ENCODE data around the gene GLI3.

GLI3 gene

GRCh38 chr7:42151309-42151708 lies 85.7 kb downstream of the GLI3 start:
- no peaks in the 10 kb centered on the region for H3K4me1 ChIP-seq (ENCODE audit: insufficient read depth, low read length)
- no peak overlapping the region for H2AFZ ChIP-seq (ENCODE audit: low read depth, low read length)
- no peak overlapping the region for H3K4me3 ChIP-seq (ENCODE audit: low read depth in 1 of 2, low read length in 2 of 2)
- H3K9me3 ChIP-seq (ENCODE audit: insufficient read depth, low read length, severe bottlenecking), result no peaks in the 10 kb centered on the region
- ATAC-seq (ENCODE audit: insufficient read depth, low read depth) (no peak), DNase-seq (no peak)
- TF ChIP-seq CTCF (IDR thresholded peaks at IDR 0.05; ENCODE audit: borderline replicate concordance, extremely low read depth, low read length, poor library complexity, severe bottlenecking) (no peak), EZH2 (IDR thresholded peaks at IDR 0.05; ENCODE audit: borderline replicate concordance, low read depth, low read length, severe bottlenecking) (no peak)
- H3K27me3 ChIP-seq (ENCODE audit: insufficient read depth, low read length, poor library complexity), result no peaks in the 10 kb centered on the region
- no peak overlapping the region for H3K4me2 ChIP-seq (ENCODE audit: insufficient read depth, low read length)
- H4K20me1 ChIP-seq (ENCODE audit: insufficient read depth, low read length), result peaks cover 3% of the 10 kb centered on the region; the same call in 1 of the 2 replicates
- peaks cover 5% of the 10 kb centered on the region; the same call in 1 of the 2 replicates for H3K36me3 ChIP-seq (ENCODE audit: insufficient read depth, low read length)
- H3K79me2 ChIP-seq (ENCODE audit: insufficient read depth, low read length), result peaks cover 3% of the 10 kb centered on the region; the same call in 1 of the 2 replicates
- no peak overlapping the region for H3K9ac ChIP-seq (ENCODE audit: low read depth, low read length)
- no peak overlapping the region for H3K27ac ChIP-seq (ENCODE audit: low read length)

- Histone ChIP-seq H3K4me2 (ENCODE audit: insufficient read depth, low read length) (no peak overlapping the region), H3K9ac (ENCODE audit: low read depth, low read length) (no peak overlapping the region), H3K27me3 (ENCODE audit: insufficient read depth, low read length, poor library complexity) (no peaks in the 10 kb centered on the region), H3K9me3 (ENCODE audit: insufficient read depth, low read length, severe bottlenecking) (no peaks in the 10 kb centered on the region), H3K27ac (ENCODE audit: low read length) (no peak overlapping the region), H4K20me1 (ENCODE audit: insufficient read depth, low read length) (no peaks in the 10 kb centered on the region), H3K79me2 (ENCODE audit: insufficient read depth, low read length) (no peaks in the 10 kb centered on the region), H2AFZ (ENCODE audit: low read depth, low read length) (no peak overlapping the region), H3K36me3 (ENCODE audit: insufficient read depth, low read length) (peaks cover 15% of the 10 kb centered on the region; the same call in 1 of the 2 replicates), H3K4me3 (ENCODE audit: low read depth in 1 of 2, low read length in 2 of 2) (no peak overlapping the region), H3K4me1 (ENCODE audit: insufficient read depth, low read length) (no peaks in the 10 kb centered on the region)
- DNase-seq (no peak), ATAC-seq (ENCODE audit: insufficient read depth, low read depth) (no peak)
- TF ChIP-seq EZH2 (IDR thresholded peaks at IDR 0.05; ENCODE audit: borderline replicate concordance, low read depth, low read length, severe bottlenecking) (no peak), CTCF (IDR thresholded peaks at IDR 0.05; ENCODE audit: borderline replicate concordance, extremely low read depth, low read length, poor library complexity, severe bottlenecking) (no peak)
Measured at GRCh38 chr7:42145539-42145938, 91.5 kb downstream of the GLI3 start.

- Histone ChIP-seq H3K79me2 (ENCODE audit: insufficient read depth, low read length) (no peaks in the 10 kb centered on the region), H3K4me3 (ENCODE audit: low read depth in 1 of 2, low read length in 2 of 2) (no peak overlapping the region), H3K27me3 (ENCODE audit: insufficient read depth, low read length, poor library complexity) (no peaks in the 10 kb centered on the region), H3K36me3 (ENCODE audit: insufficient read depth, low read length) (peaks cover 21% of the 10 kb centered on the region; the same call in 1 of the 2 replicates), H3K9me3 (ENCODE audit: insufficient read depth, low read length, severe bottlenecking) (no peaks in the 10 kb centered on the region), H4K20me1 (ENCODE audit: insufficient read depth, low read length) (no peaks in the 10 kb centered on the region), H2AFZ (ENCODE audit: low read depth, low read length) (no peak overlapping the region), H3K9ac (ENCODE audit: low read depth, low read length) (no peak overlapping the region), H3K4me2 (ENCODE audit: insufficient read depth, low read length) (no peak overlapping the region), H3K27ac (ENCODE audit: low read length) (no peak overlapping the region), H3K4me1 (ENCODE audit: insufficient read depth, low read length) (no peaks in the 10 kb centered on the region)
- ATAC-seq (ENCODE audit: insufficient read depth, low read depth), result no peak
- TF ChIP-seq EZH2 (IDR thresholded peaks at IDR 0.05; ENCODE audit: borderline replicate concordance, low read depth, low read length, severe bottlenecking), result no peak
- no peak for TF ChIP-seq CTCF (IDR thresholded peaks at IDR 0.05; ENCODE audit: borderline replicate concordance, extremely low read depth, low read length, poor library complexity, severe bottlenecking)
- no peak for DNase-seq
Measured at GRCh38 chr7:42144604-42145003, 92.4 kb downstream of the GLI3 start.

Data from DND-41 (cell line).